GM13977 (cell line): Measurements from ENCODE around the gene RESF1.
A peak's percentile ranks its signal among the peaks of the same experiment; 100 is the strongest.

ENCODE experiments used
- DNase-seq: peaks from one replicate; pipeline ENCODE4 v3.0.0; 2012; ENCODE audit warnings: low spot score
- CTCF ChIP-seq: IDR thresholded peaks from 2 replicates; pipeline ENCODE4 v1.5.1; 2012; ENCODE audit warnings: mild to moderate bottlenecking, control low read depth; ENCODE audit not compliant: insufficient read depth; ENCODE audit errors: extremely low read depth, missing control alignments
- in situ Hi-C: fragments of 300-500 bp; cut with MboI; formaldehyde crosslinking; loops from one replicate; pipeline ENCODE4 v1.12.0; 2022; ENCODE audit warnings: low sequenced_read_pairs, low pct_unique_long_range_greater_than_20kb, mixed read lengths, inconsistent platforms; ENCODE audit not compliant: unreplicated experiment

The RESF1 gene

GRCh38 chr12:31959701-31960391 lies 631 bp downstream of the RESF1 start:
- in situ Hi-C loops = no loop called here
- peak; percentile 49 for DNase-seq

DNA sequence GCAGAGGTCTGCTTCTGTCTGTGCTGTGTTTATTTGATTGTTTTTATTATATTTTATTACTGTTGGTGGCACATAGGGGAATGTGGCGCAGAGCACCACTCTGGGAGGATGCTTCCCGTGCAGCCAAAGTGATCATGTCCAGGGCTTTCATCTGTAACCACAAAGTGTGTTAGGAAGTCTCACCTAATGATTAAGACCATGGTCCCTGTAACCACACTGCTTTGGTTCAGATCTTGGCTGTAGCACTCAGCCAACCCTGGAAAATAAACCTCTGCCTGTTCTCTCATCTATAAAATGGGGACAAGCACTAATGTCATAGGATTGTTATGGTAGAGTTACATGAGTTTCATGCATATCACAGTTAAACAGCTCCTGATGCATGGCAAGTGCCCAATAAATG lies 1.9 kb downstream of the RESF1 start:
- no peak for TF ChIP-seq CTCF
- DNase-seq = no peak
- in situ Hi-C loops = no loop called here

More at GRCh38 chr12:31959701-31960391, 631 bp downstream of the RESF1 start:
- peak; percentile 41 for TF ChIP-seq CTCF

- no peak for DNase-seq
- no peak for TF ChIP-seq CTCF
- in situ Hi-C loops = no loop called here
Measured at GRCh38 chr12:31962076-31962475, 2.9 kb downstream of the RESF1 start.

GRCh38 chr12:31964280-31964679 lies 5.1 kb downstream of the RESF1 start:
- in situ Hi-C loops = no loop called here
- TF ChIP-seq CTCF = no peak
- no peak for DNase-seq

DNA sequence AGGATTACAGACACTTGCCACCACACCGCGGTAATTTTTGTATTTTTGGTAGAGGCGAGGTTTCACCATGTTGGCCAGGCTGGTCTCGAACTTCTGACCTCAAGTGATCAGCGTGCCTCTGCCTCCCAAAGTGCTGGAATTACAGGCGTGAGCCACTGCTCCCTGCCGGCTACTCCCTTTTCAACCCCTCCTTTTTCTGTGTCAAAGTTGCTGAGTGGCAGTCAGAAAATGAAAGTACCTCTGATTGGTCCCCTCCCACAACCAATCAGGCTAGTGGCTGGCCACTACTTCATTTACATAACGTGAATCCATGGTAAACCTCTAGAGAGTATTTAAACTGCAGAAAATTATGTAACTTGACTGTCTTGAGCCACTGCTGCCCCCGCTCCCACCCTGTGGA lies 5.9 kb downstream of the RESF1 start:
- no peak for TF ChIP-seq CTCF
- no peak for DNase-seq
- in situ Hi-C loops = no loop called here

DNA sequence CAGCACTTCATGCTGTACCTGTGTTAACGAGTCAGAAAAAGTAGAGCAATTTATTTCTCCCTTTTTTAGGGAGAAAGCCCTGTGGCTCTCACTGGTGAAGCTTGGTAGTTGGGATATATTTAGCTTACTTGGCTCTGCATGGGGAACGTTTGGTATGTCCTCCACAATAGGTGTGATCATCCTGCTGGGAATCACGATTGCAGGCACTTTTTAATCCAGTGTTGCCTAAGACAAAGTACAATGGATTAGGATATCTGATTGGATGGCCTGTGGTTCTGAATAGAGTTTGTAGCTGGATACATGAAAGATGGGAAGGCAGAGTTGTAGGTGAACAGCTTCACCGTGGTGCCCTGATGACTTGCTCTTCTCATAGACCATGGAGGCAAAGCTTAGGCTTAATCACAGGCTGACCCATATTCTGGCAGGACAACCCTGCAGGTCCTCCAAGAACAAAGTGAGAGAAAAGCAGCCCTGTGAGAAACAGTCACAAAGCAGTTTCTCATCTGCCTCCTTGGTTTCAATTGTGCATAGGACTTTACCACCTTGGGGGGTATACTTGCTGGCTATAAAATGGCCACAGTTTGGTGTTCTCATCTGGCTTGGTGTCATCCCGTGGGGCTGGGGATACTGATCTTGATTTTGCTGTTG lies 7.5 kb downstream of the RESF1 start:
- TF ChIP-seq CTCF = no peak
- DNase-seq = no peak
- in situ Hi-C loops = no loop called here
